Forelimb muscle (tissue), 1 donor: ENCODE results near the gene LRRC14B. TPM values are rescaled to one million over a fixed set of nuclear protein-coding genes. Genes with fewer than 3 reads are reported as not detected.

Source experiments
- DNase-seq: peaks from one replicate; pipeline ENCODE4 v3.0.0-alpha.2; 2013; ENCODE audit warnings: low read depth
- polyA plus RNA-seq: library from polyadenylated mRNA; unstranded; fragments of 120-200 nt; gene quantifications from one replicate; pipeline ENCODE4 v1.2.1, GENCODE V29; 2013; ENCODE audit not compliant: insufficient read length

LRRC14B gene
- 31.4 TPM for polyA plus RNA-seq

DNA sequence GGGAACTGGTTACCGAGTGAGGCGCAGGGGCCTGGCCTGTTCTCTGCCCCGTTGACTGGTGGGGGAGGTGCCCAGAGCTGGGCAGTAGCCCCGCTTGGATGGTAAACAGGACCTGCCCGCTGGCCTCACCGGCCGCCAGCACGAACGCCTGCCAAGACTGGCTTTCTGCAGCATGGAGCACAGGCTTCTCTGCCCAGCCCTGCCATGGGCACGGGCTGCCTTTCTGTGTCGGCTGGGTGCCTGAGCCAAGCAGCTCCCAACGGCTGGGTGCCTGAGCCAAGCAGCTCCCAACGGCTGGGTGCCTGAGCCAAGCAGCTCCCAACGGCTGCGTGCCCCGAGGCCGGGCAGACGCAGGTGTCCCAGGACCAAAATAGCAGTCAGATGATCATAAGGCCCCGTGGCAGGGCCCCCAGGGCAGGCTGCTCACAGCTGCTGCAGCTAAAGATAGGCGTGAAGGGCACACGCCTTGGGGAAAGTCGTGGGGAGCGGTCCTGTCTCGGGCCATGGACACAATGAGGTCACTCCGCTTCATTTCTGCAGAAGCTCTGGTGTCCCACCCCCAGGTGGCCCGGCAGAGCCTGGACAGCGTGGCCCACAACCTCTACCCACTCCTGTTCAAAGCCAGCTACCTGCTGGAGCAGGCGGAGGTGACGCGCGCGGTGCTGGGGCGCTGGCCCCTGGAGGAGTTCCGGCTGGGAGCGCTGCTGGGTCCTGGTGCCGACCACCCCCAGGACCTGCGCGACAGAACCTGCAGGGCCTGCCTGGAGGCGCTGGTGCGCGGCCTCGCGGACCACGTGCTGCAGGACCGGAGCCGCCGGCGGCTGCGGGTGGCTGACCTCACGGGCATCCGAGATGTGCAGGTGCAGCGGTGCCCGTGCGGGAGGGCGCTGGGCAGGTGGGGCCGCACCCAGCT, at the start of gene LRRC14B:
TSS of gene LRRC14B (plus strand) at position 460 of the 913 bp plus-strand sequence. CDS start at position 504, 44 bp downstream.
- no peak for DNase-seq

DNA sequence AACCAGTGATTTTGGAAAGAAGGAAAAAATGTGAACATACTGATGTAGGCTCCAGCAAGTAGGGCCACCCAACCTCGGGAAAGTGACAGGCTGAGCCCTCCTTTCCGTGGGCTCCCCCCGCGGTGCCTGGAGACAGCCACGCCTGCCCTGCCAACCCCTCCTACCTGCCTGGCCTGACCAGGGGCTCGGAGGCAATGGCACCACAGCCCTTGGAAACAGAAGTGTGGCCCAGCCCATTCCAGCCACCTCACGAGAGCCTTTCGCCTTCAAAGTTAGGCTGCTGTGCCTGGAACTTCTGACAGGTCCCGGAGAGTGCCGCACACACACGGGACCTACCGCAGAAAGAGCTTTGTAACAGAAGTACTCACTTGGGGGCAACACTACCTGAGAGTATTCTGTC, 49.5 kb upstream of the LRRC14B start:
- no peak for DNase-seq

GRCh38 chr5:142246-142810, 49.0 kb upstream of the LRRC14B start:
- no peak for DNase-seq

GRCh38 chr5:143041-143440, 48.3 kb upstream of the LRRC14B start:
- DNase-seq: no peak

DNA sequence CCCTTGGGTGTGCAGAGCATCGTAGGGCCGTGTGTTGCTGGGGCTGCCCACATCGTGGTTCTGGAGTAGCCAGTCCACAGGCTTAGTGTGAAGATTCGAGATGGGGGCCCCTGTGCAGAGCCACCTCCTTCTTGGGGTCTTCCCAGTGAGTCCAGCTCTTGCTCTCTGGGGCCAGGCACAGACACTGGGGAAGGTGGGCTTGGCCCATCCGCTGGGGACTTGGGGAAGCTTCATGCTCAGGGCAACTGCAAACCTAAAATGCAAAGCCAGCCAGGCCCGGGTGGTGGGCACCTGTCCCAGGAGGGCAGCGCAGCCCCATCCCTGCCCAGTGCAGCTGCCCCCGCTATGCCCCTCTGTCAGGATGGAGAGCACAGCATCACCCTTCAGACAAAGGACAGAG, 46.4 kb upstream of the LRRC14B start:
- DNase-seq: no peak

- DNase-seq: no peak
These were observed 45.5 kb upstream of the LRRC14B start for GRCh38 chr5:145585-146323.

- no peak for DNase-seq
These were observed 43.5 kb upstream of the LRRC14B start for GRCh38 chr5:147751-148150.

GRCh38 chr5:149745-150485, 41.4 kb upstream of the LRRC14B start:
- DNase-seq: no peak

GRCh38 chr5:150746-151145, 40.5 kb upstream of the LRRC14B start:
- DNase-seq: no peak

DNA sequence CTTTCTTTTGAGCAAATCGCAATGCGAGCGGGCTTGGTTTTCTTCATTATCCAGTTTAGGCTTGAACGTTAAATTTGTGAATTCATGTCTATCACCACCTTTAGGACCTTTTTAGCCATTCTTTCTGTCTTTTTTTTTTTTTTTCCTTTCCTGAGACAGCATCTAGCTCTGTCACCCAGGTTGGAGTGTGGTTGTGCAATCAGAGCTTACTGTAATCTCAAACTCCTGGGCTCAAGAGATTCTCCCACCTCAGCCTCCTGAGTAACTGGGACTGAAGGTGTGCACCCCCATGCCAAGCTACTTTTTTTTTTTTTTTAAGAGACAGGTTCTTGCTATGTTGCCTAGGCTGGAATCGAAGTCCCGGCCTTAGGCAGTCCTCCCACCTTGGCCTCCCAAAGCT, 39.2 kb upstream of the LRRC14B start:
- DNase-seq: no peak

GRCh38 chr5:153256-153655, 38.0 kb upstream of the LRRC14B start:
- DNase-seq: no peak

DNA sequence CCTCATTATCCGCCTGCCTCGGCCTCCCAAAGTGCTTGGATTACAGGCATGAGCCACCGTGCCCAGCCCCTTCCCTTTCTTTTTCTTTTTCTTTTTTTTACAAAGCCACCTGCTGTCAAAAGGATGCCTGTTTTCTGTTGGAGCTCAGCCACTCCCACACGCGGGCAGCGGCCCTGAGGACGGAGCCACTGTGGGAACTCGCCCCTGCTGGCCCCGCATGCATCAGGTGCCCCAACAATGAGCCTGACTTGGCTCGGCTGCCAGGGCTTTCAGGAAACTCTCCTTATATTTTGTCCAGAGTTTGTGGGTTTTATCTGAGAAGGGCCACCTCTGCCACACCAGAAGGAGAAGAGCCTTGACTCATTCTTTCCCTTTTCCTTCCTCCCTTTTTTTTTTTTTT, 37.1 kb upstream of the LRRC14B start:
- no peak for DNase-seq

DNA sequence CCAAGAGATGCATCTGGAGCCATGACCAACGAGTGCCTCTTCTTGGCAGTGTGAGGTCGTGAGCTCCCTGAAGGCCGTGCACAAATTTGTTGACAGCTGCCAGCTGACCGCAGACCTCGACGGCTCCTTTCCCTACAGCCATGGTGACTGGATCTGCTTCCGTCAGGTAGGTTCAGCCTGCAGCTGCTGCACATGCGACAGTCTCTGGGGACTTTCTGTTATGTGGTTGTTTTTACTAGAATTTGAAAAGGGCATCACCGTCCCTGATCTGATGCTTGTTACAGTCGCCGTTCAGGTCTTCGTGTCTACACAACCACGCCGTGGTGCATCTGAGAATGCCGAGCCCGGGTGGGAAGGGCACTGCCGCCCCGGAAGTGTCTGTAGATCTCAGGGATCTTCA, 36.5 kb upstream of the LRRC14B start:
- no peak for DNase-seq

- no peak for DNase-seq
These were observed 35.5 kb upstream of the LRRC14B start for GRCh38 chr5:155651-156410.

GRCh38 chr5:156411-157072, 34.8 kb upstream of the LRRC14B start:
- DNase-seq: no peak

- no peak for DNase-seq
These were observed 34.1 kb upstream of the LRRC14B start for GRCh38 chr5:157126-157715.

- no peak for DNase-seq
These were observed 33.5 kb upstream of the LRRC14B start for GRCh38 chr5:157801-158200.

GRCh38 chr5:158807-159447, 32.4 kb upstream of the LRRC14B start:
- no peak for DNase-seq

GRCh38 chr5:159448-160172, 31.7 kb upstream of the LRRC14B start:
- no peak for DNase-seq
